B cell (primary cell): ENCODE results near the gene PHLDB1. TPM values are rescaled to one million over a fixed set of nuclear protein-coding genes. Genes with fewer than 3 reads are reported as not detected.
A peak's percentile ranks its signal among the peaks of the same experiment; 100 is the strongest.
"Not testable (repeated sequence)": the region's sequence is repeated elsewhere in the genome, so short reads cannot be mapped to it uniquely, and the experiment has no call there.

Experiments used
- ATAC-seq: fragments of 200-7000 bp; cut with Tn5 transposase; one replicate; pipeline ENCODE4 v1.10.0; 2021; ENCODE audit warnings: low read depth, mild to moderate bottlenecking, moderate number of reproducible peaks, moderate library complexity
- CTCF ChIA-PET: fragments of 350-600 bp; sonication (Branson Sonifier 250); formaldehyde crosslinking; loops from one replicate; lab custom pipeline; 2021; ENCODE audit warnings: antibody characterized with exemption, inconsistent platforms; lab: Charles Lee
- POLR2A ChIA-PET: fragments of 350-600 bp; sonication (Branson Sonifier 250); formaldehyde crosslinking; loops from one replicate; lab custom pipeline; 2021; ENCODE audit warnings: antibody characterized with exemption; lab: Charles Lee
- DNase-seq: peaks from one replicate; pipeline ENCODE4 v3.0.0; 2013
- H2AFZ ChIP-seq: 2 replicates; pipeline ENCODE4 v1.6.1; 2012; ENCODE audit warnings: mild to moderate bottlenecking, low read depth, low read length; ENCODE audit not compliant: insufficient read depth, poor library complexity, severe bottlenecking
- H3K27ac ChIP-seq, 2 donors: 1 replicate in 1 of 2; 2 replicates in 1 of 2; pipeline ENCODE4 v1.5.1; 2012 to 2013; ENCODE audit warnings: low read length in 2 of 2, mild to moderate bottlenecking in 2 of 2, moderate library complexity in 1 of 2
- H3K27me3 ChIP-seq, 4 experiments: fragments of 200-600 bp in 1 of 4; sonication (generic) in 1 of 4; replicated peaks in 1 of 4; 1 replicate in 2 of 4; 2 replicates in 2 of 4; pipeline versions ENCODE4 v1.6.1 to v1.7.0; 2013 to 2016; ENCODE audit warnings: low read length in 3 of 4, mild to moderate bottlenecking in 2 of 4, mixed read lengths in 1 of 4, moderate library complexity in 1 of 4; ENCODE audit not compliant: insufficient read depth in 4 of 4, control insufficient read depth in 3 of 4; ENCODE audit errors: control extremely low read depth in 1 of 4
- H3K36me3 ChIP-seq, 2 experiments: replicated peaks in 1 of 2; 1 replicate in 1 of 2; 2 replicates in 1 of 2; pipeline versions ENCODE4 v1.6.1 to v1.7.1; 2013; ENCODE audit warnings: low read length in 1 of 2; ENCODE audit not compliant: insufficient read depth in 2 of 2, control insufficient read depth in 1 of 2; ENCODE audit errors: control extremely low read depth in 1 of 2, extremely low read depth in 1 of 2
- H3K4me1 ChIP-seq, 2 donors: fragments of 200-600 bp in 1 of 2; sonication (generic) in 1 of 2; 1 replicate in 1 of 2; 2 replicates in 1 of 2; pipeline versions ENCODE4 v1.5.1 to v1.6.1; 2013 to 2017; ENCODE audit warnings: low read length in 2 of 2; ENCODE audit not compliant: control insufficient read depth in 2 of 2, insufficient read depth in 2 of 2
- H3K4me2 ChIP-seq: replicated peaks from 2 replicates; pipeline ENCODE3; 2012; ENCODE audit warnings: mild to moderate bottlenecking, low read depth, low read length; ENCODE audit not compliant: poor library complexity, severe bottlenecking
- H3K4me3 ChIP-seq, 5 experiments: fragments of 200-600 bp in 1 of 5; sonication (generic) in 1 of 5; 1 replicate in 3 of 5; 2 replicates in 2 of 5; pipeline versions ENCODE4 v1.5.1 to v1.7.0; 2011 to 2016; ENCODE audit warnings: low read length in 4 of 5, mild to moderate bottlenecking in 4 of 5, low read depth in 2 of 5, control low read depth in 1 of 5, moderate library complexity in 1 of 5; ENCODE audit not compliant: insufficient read depth in 1 of 5; ENCODE audit errors: control extremely low read depth in 1 of 5, extremely low read depth in 1 of 5
- H3K79me2 ChIP-seq: fragments of 200-600 bp; sonication (generic); one replicate; pipeline ENCODE4 v1.6.0; 2016; ENCODE audit warnings: low read length; ENCODE audit not compliant: control insufficient read depth, insufficient read depth
- H3K9ac ChIP-seq: fragments of 200-600 bp; sonication (generic); 2 replicates; pipeline ENCODE4 v1.6.1; 2017; ENCODE audit warnings: mild to moderate bottlenecking, low read length, moderate library complexity
- H3K9me3 ChIP-seq, 3 donors: one replicate each; pipeline versions ENCODE4 v1.6.1 to v1.7.1; 2013; ENCODE audit warnings: low read length in 2 of 3; ENCODE audit not compliant: control insufficient read depth in 2 of 3, insufficient read depth in 1 of 3; ENCODE audit errors: control extremely low read depth in 1 of 3
- H4K20me1 ChIP-seq: 2 replicates; pipeline ENCODE4 v1.6.0; 2012; ENCODE audit warnings: mild to moderate bottlenecking, low read length; ENCODE audit not compliant: insufficient read depth, control insufficient read depth, poor library complexity, severe bottlenecking
- H3K27ac Mint-ChIP-seq: one replicate; pipeline ENCODE4 v1.8.0; 2021; ENCODE audit warnings: mixed read lengths
- H3K27me3 Mint-ChIP-seq: one replicate; pipeline ENCODE4 v1.8.0; 2021; ENCODE audit warnings: mixed read lengths
- H3K4me1 Mint-ChIP-seq: one replicate; pipeline ENCODE4 v1.8.0; 2021; ENCODE audit warnings: mixed read lengths
- H3K4me3 Mint-ChIP-seq: one replicate; pipeline ENCODE4 v1.8.0; 2021; ENCODE audit warnings: mixed read lengths
- H3K9me3 Mint-ChIP-seq: one replicate; pipeline ENCODE4 v1.8.0; 2022; ENCODE audit warnings: mixed read lengths; ENCODE audit not compliant: insufficient read depth
- CTCF ChIP-seq: fragments of 200-600 bp; IDR thresholded peaks from one replicate; pipeline ENCODE4 v1.8.0; 2022; ENCODE audit warnings: antibody characterized with exemption, mild to moderate bottlenecking
- EZH2 ChIP-seq: IDR thresholded peaks from 2 replicates; pipeline ENCODE4 v1.6.1; 2012; ENCODE audit warnings: borderline replicate concordance, low read depth, mild to moderate bottlenecking, moderate library complexity, low read length; ENCODE audit not compliant: insufficient read depth, poor library complexity, severe bottlenecking
- WGBS: methylation state at CpG from one replicate; pipeline ENCODE4 v1.1.5; 2013; ENCODE audit warnings: missing lambda C conversion rate; ENCODE audit not compliant: insufficient coverage; 5-methylcytosine and 5-hydroxymethylcytosine counted together
- intact Hi-C: fragments of 100-400 bp; cut with micrococcal nuclease; formaldehyde crosslinking; loops from one replicate; pipeline ENCODE4 v1.10.0; 2022
- polyA plus RNA-seq: library from polyadenylated mRNA; depleted of rRNA; stranded (reverse); fragments of >200 nt; gene quantifications from 2 replicates; pipeline ENCODE4 v1.2.3, GENCODE V29; 2012
- total RNA-seq, 2 donors: library from RNA; stranded (reverse); fragments of 120-200 nt in 1 of 2; gene quantifications; 1 replicate in 1 of 2; 2 replicates in 1 of 2; pipeline versions ENCODE4 v1.2.3 to v1.2.4, GENCODE V29; 2013 to 2022

PHLDB1 gene
- total and polyA plus RNA-seq, 2 donors (not counting 1 experiment from before 2014, with no cell fraction given) = 0.46 to 2.4 TPM

GRCh38 chr11:118587952-118588351 lies 19.5 kb upstream of the PHLDB1 start:
- peaks cover 9% of the 10 kb centered on the region for H4K20me1 ChIP-seq
- H3K27me3 ChIP-seq = no peaks in the 10 kb centered on the region
- no peak overlapping the region for H2AFZ ChIP-seq
- Mint-ChIP-seq H3K4me1 (no peaks in the 10 kb centered on the region), H3K4me3 (no peak overlapping the region), H3K9me3 (no peaks in the 10 kb centered on the region), H3K27ac (no peak overlapping the region), H3K27me3 (no peaks in the 10 kb centered on the region)
- no peak for ATAC-seq
- no peak overlapping the region for H3K4me2 ChIP-seq
- peaks cover 17 to 76% of the 10 kb centered on the region in 2 experiments for H3K36me3 ChIP-seq
- H3K9ac ChIP-seq = no peak overlapping the region
- ChIA-PET POLR2A (no interaction called here), CTCF (no interaction called here)
- intact Hi-C loops = no loop called here
- H3K4me1 ChIP-seq = no peaks in the 10 kb centered on the region
- H3K79me2 ChIP-seq = peaks cover 9% of the 10 kb centered on the region
- H3K9me3 ChIP-seq = no peaks in the 10 kb centered on the region
- TF ChIP-seq EZH2 (no peak), CTCF (no peak)
- H3K4me3 ChIP-seq = no peak overlapping the region
- H3K27ac ChIP-seq = no peak overlapping the region
- 100% methylated on average over 1 of the region's 1 CpG for WGBS
- DNase-seq = no peak

- Histone ChIP-seq H4K20me1 (no peaks in the 10 kb centered on the region), H3K4me2 (no peak overlapping the region), H3K27ac (no peak overlapping the region), H3K27me3 (no peaks in the 10 kb centered on the region), H2AFZ (no peak overlapping the region), H3K9ac (no peak overlapping the region), H3K36me3 (peaks cover 17 to 71% of the 10 kb centered on the region in 2 experiments), H3K9me3 (no peaks in the 10 kb centered on the region), H3K4me1 (no peaks in the 10 kb centered on the region), H3K79me2 (no peaks in the 10 kb centered on the region), H3K4me3 (no peak overlapping the region)
- no peaks in the 10 kb centered on the region for H3K27me3 Mint-ChIP-seq
- ATAC-seq (no peak), DNase-seq (no peak)
- ChIA-PET CTCF (interaction anchor here (0.5 to 1.2 kb wide), 3 partner anchors 8 to 27 kb away, joined by 3 read pairs; no protein-coding TSS in a partner anchor), POLR2A (no interaction called here)
- no CpG with 5 or more reads among the region's 2 CpGs for WGBS
- H3K27ac Mint-ChIP-seq = no peak overlapping the region
- H3K9me3 Mint-ChIP-seq = no peaks in the 10 kb centered on the region
- TF ChIP-seq EZH2 = no peak
- TF ChIP-seq CTCF = no peak
- no peak overlapping the region for H3K4me3 Mint-ChIP-seq
- intact Hi-C loops = no loop called here
- peaks cover 9% of the 10 kb centered on the region for H3K4me1 Mint-ChIP-seq
Observed at GRCh38 chr11:118592616-118593367, 14.6 kb upstream of the PHLDB1 start.

DNA sequence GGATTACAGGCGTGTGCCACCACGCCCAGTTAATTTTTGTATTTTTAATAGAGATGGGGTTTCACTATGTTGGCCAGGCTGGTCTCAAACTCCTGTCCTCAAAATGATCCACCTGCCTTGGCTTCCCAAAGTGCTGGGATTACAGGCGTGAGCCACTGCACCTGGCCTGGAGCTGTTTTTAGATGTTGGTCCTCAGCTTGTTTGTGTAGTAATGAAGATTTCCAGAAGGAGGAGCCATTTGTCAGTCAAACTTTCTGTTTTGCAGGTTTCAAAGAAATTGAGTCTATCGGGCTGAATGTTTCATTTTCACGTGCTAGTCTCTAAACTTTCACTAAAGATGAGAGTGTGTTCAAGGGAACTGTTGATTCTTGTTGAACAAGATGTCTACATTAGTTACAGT lies 12.4 kb upstream of the PHLDB1 start:
- ATAC-seq, H3K9me3 ChIP-seq, H3K4me3 ChIP-seq, H3K4me1 ChIP-seq, H4K20me1 ChIP-seq, H3K27ac Mint-ChIP-seq, H3K4me3 Mint-ChIP-seq, H3K9me3 Mint-ChIP-seq, POLR2A ChIA-PET, H2AFZ ChIP-seq, H3K27me3 ChIP-seq, H3K9ac ChIP-seq, H3K4me2 ChIP-seq, H3K27me3 Mint-ChIP-seq, H3K4me1 Mint-ChIP-seq, H3K27ac ChIP-seq, H3K79me2 ChIP-seq: not testable (repeated sequence)
- 100% methylated on average over 1 of the region's 5 CpGs for WGBS
- CTCF ChIA-PET = interaction anchor here (1.7 to 2.0 kb wide), 2 partner anchors 14 to 17 kb away, joined by 8 read pairs; no protein-coding TSS in a partner anchor
- intact Hi-C loops = loop anchor here (2.0 kb wide), 1 partner anchor 16 kb away; no protein-coding TSS in a partner anchor
- DNase-seq = peak; percentile 49
- H3K36me3 ChIP-seq = peaks cover 14 to 75% of the 10 kb centered on the region in 2 experiments
